Erythroblast (primary cell): ENCODE results near the gene MRGPRX2.

Experiments
- GATA1 ChIP-seq: IDR thresholded peaks from 2 replicates; pipeline ENCODE4 v1.6.1; 2011; ENCODE audit warnings: low read depth, mild to moderate bottlenecking, control low read depth, low read length, moderate library complexity
- POLR2A ChIP-seq: IDR thresholded peaks from 2 replicates; pipeline ENCODE4 v1.6.1; 2011; ENCODE audit warnings: mild to moderate bottlenecking, low read length

GRCh38 chr11:19025481-19026406 lies 34.8 kb downstream of the MRGPRX2 start:
- TF ChIP-seq POLR2A (no peak), GATA1 (no peak)
